ENCODE measurements around the gene FBXO7. TPM values are rescaled to one million over a fixed set of nuclear protein-coding genes. Genes with fewer than 3 reads are reported as not detected.

Gene FBXO7
- total RNA-seq, 6 donors from 2014 or later: 69.9 to 115 (median 85.4) TPM

DNA sequence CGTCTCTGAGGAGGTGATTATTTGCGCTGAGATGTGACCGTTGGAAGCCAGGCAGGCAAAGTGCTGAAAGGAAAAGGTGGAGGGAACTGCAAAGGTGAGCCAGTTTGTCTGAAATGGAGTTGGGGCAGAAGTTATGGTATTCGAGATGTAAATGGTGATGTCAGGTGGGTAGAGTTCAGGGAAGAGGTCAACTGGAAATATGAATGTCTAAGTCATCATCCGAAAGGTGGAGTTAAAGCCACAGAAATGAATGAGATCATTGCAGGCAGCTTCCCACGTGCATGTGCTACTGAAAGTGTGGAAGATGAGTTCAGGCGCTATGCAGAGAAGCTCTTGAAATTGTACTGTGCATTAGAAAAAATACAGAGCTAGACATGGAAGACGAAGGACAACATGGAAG is 8.1 kb upstream of the FBXO7 start:
- H3K4me1 ChIP-seq: no peaks in the 10 kb centered on the region
- H3K27ac ChIP-seq: no peak overlapping the region
- no peak overlapping the region for H3K4me3 ChIP-seq
- no peaks in the 10 kb centered on the region for H3K9me3 ChIP-seq
- ATAC-seq (ENCODE audit: low FRiP score in 2 of 2): no peak
- no peak for TF ChIP-seq POLR2AphosphoS5 (IDR thresholded peaks at IDR 0.05)
- TF ChIP-seq, protein P1, sequence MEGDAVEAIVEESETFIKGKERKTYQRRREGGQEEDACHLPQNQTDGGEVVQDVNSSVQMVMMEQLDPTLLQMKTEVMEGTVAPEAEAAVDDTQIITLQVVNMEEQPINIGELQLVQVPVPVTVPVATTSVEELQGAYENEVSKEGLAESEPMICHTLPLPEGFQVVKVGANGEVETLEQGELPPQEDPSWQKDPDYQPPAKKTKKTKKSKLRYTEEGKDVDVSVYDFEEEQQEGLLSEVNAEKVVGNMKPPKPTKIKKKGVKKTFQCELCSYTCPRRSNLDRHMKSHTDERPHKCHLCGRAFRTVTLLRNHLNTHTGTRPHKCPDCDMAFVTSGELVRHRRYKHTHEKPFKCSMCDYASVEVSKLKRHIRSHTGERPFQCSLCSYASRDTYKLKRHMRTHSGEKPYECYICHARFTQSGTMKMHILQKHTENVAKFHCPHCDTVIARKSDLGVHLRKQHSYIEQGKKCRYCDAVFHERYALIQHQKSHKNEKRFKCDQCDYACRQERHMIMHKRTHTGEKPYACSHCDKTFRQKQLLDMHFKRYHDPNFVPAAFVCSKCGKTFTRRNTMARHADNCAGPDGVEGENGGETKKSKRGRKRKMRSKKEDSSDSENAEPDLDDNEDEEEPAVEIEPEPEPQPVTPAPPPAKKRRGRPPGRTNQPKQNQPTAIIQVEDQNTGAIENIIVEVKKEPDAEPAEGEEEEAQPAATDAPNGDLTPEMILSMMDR (IDR thresholded peaks at IDR 0.05): no peak
- TF ChIP-seq EP300 (IDR thresholded peaks at IDR 0.05): no peak
- TF ChIP-seq POLR2A (IDR thresholded peaks at IDR 0.05): no peak
- H3K36me3 ChIP-seq: no peaks in the 10 kb centered on the region
- no peak for DNase-seq
- 73 to 84% methylated on average over 8 of the region's 8 CpGs for WGBS, 2 donors
- no peaks in the 10 kb centered on the region for H3K27me3 ChIP-seq

DNA sequence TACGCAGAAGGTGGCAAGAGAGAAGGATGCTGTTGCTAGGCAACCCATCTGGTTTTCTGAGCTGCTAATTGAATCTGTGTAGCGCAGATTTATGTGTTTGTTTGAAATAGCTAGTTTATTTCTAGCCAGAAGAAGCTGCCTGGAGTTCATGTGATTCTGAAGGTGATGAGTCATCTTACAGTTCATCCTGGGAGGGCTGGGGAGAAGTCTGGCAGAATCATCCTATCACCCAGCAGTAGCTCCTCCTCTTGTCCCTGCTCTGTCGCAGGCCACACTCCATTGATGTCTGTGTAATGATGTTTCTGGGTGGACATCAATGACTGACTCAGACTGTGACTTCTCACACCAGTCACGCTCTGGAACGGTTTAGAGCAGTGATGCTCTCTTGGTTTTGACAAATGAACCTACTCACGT is 4.8 kb upstream of the FBXO7 start:
- Histone ChIP-seq H3K9me3 (no peaks in the 10 kb centered on the region), H3K4me1 (peaks cover 8 to 18% (median 12%) of the 10 kb centered on the region in 4 donors), H3K27ac (no peak overlapping the region), H3K36me3 (no peaks in the 10 kb centered on the region), H3K27me3 (no peaks in the 10 kb centered on the region), H3K4me3 (no peak overlapping the region)
- no peak for TF ChIP-seq POLR2AphosphoS5 (IDR thresholded peaks at IDR 0.05)
- no peak for TF ChIP-seq POLR2A (IDR thresholded peaks at IDR 0.05)
- TF ChIP-seq EP300 (IDR thresholded peaks at IDR 0.05): no peak
- TF ChIP-seq, protein P1 (IDR thresholded peaks at IDR 0.05): no peak
- ATAC-seq (ENCODE audit: low FRiP score in 2 of 2): no peak
- DNase-seq: no peak
- 61 to 63% methylated on average over 5 to 6 of the region's 6 CpGs for WGBS, 2 donors

DNA sequence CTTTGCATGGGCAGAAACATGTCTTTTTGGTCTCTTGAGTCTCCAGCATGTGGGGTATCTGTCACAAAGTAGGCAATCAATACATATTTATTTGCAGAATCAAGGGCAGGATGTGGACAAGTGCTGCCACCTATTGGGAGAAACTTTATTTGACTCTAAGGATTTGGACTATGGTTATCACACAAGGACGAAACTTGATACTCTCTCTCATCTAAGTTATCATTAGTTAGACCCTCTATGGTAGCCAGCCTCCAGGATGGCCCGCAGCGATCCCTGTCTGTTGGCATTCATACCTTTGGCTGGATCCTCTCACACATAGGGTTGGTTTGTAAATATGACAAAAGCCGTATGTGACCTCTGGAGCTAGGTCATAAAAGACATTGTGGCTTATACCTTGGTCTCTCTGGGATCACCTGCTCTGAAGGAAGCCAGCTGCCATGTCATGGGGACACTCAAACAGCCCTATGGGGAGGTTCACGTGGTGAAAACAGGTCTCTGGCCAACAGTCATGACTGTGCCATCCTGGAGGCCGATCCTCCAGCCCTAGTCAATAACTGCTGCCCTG is 1.1 kb upstream of the FBXO7 start:
- 40 to 57% methylated on average over 6 of the region's 6 CpGs for WGBS, 2 donors
- TF ChIP-seq, protein P1 (IDR thresholded peaks at IDR 0.05): peak; percentile 12 to 65 (median 46)
- TF ChIP-seq POLR2AphosphoS5 (IDR thresholded peaks at IDR 0.05) (no peak), POLR2A (IDR thresholded peaks at IDR 0.05) (no peak), EP300 (IDR thresholded peaks at IDR 0.05) (no peak)
- ATAC-seq (ENCODE audit: low FRiP score in 2 of 2): peak in 1 of 2 donors; percentile 36
- Histone ChIP-seq H3K4me3 (peak overlapping the region in 2 of 4 donors; percentile 85), H3K9me3 (no peaks in the 10 kb centered on the region), H3K4me1 (peaks cover 18 to 42% (median 28%) of the 10 kb centered on the region in 4 donors), H3K36me3 (no peaks in the 10 kb centered on the region), H3K27me3 (no peaks in the 10 kb centered on the region), H3K27ac (peak overlapping the region; percentile 95 to 100 (median 98))
- no peak for DNase-seq

DNA sequence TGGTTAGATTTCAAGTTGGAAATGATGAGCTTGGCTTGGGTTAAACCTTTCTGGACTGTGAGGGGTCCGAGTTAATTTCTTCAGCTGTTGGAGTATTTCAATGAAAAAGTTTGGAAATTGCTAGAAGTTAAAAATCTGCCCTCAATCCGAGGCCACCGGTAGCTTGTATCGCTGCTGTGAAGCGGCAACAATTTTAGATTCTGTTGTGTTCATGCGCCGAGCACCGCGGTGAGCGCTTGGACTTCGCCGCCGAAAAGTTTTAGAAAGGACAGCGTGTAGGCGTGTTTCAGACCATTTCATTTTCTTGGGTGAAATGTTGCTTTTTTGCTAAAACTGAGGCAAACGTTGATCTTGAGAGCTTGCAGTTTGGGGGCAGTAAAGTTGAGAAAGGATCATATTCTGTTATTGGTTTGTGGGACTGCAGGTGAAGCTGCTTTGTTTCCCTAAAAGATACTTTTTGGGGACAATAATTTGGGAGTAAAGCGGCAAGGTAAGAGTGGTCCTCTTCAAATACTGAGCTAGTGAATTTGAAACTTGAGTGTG is 928 bp downstream of the FBXO7 start:
- Histone ChIP-seq H3K4me3 (peak overlapping the region; percentile 75 to 85 (median 85)), H3K27me3 (no peaks in the 10 kb centered on the region), H3K4me1 (peaks cover 18 to 59% (median 28%) of the 10 kb centered on the region in 4 donors), H3K27ac (peak overlapping the region; percentile 95 to 100 (median 98)), H3K36me3 (peaks cover 0 to 11% (median 0%) of the 10 kb centered on the region in 4 donors), H3K9me3 (no peaks in the 10 kb centered on the region)
- ATAC-seq (ENCODE audit: low FRiP score in 2 of 2) (peak in 1 of 2 donors; percentile 55), DNase-seq (peak; percentile 41 to 44)
- TF ChIP-seq POLR2A (IDR thresholded peaks at IDR 0.05) (peak in 1 of 4 donors; percentile 48), POLR2AphosphoS5 (IDR thresholded peaks at IDR 0.05) (no peak), EP300 (IDR thresholded peaks at IDR 0.05) (no peak)
- WGBS, 2 donors: 0 to 1% methylated on average over 17 of the region's 17 CpGs

DNA sequence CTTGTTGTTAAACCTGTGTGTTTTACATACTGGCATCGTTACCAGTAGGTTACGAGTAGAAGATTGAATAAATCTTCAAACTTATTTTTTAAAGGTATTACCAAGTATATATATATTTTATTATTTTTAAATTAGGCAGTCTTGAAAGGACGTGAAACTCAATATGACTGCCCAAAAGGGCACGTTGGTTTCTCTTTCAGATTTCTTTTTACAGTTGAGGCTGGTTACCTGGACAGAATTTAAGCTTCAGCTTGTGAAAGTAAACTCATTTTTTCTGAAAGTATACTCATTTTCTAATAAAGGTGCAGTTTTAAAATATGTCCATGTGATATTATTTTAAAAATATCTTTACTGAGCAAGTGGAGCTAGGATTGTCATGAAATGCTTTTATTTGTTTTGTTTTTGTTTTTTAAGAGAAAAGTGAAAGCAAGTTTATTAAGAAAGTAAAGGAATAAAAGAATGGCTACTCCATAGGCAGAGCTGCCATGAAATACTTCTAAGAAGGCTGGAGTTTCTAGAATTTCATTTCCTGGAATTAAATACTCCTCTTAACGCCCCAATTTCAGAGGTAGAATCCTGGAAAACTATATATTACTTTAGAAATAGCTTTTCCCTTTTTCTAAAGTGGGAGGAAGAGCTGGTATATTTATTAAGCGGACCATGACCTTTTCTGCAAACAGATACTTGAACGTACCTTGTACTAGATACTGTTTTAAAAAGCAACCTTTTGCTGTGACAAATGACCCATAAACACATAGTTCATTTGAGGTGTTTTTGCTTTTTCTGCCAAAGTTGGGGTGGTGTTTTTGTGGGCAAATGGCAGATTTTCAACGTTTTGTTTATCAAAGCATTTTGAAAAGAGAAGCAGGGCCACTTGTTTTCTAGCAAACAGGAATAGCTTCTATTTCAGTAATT is 1.9 kb downstream of the FBXO7 start:
- peaks cover 0 to 15% (median 0%) of the 10 kb centered on the region in 4 donors for H3K36me3 ChIP-seq
- peak overlapping the region in 3 of 4 donors; percentile 75 to 85 (median 85) for H3K4me3 ChIP-seq
- DNase-seq (no peak), ATAC-seq (ENCODE audit: low FRiP score in 2 of 2) (no peak)
- no peaks in the 10 kb centered on the region for H3K27me3 ChIP-seq
- WGBS, 2 donors: 18 to 23% methylated on average over 8 of the region's 8 CpGs
- peaks cover 19 to 59% (median 28%) of the 10 kb centered on the region in 4 donors for H3K4me1 ChIP-seq
- H3K27ac ChIP-seq: peak overlapping the region; percentile 95 to 100 (median 98)
- H3K9me3 ChIP-seq: no peaks in the 10 kb centered on the region
- TF ChIP-seq POLR2AphosphoS5 (IDR thresholded peaks at IDR 0.05): no peak
- no peak for TF ChIP-seq EP300 (IDR thresholded peaks at IDR 0.05)
- TF ChIP-seq, protein P1 (IDR thresholded peaks at IDR 0.05): no peak
- TF ChIP-seq POLR2A (IDR thresholded peaks at IDR 0.05): no peak

Data from upper lobe of left lung (tissue), 6 donors.